HepG2 (cell line): Measurements from ENCODE around the gene RBCK1. TPM values are rescaled to one million over a fixed set of nuclear protein-coding genes. Genes with fewer than 3 reads are reported as not detected.

Source experiments
- ARNT2 ChIP-seq: sonication (generic); formaldehyde crosslinking; IDR thresholded peaks from 2 replicates; pipeline ENCODE4 v1.8.0; 2022; ENCODE audit warnings: mild to moderate bottlenecking, low read depth, missing genetic modification reagents, moderate library complexity
- ATAD3A ChIP-seq: sonication (generic); formaldehyde crosslinking; IDR thresholded peaks from 2 replicates; pipeline ENCODE4 v1.4.0; 2020; ENCODE audit warnings: missing genetic modification reagents
- ELF3 ChIP-seq: IDR thresholded peaks from 2 replicates; pipeline ENCODE4 v1.6.1; 2016; ENCODE audit warnings: missing genetic modification reagents, missing compliant biosample characterization
- HNRNPK ChIP-seq: fragments of 200-400 bp; formaldehyde crosslinking; IDR thresholded peaks from 2 replicates; pipeline ENCODE4 v1.6.1; 2018; ENCODE audit warnings: low read length, low read depth, moderate library complexity, mild to moderate bottlenecking; ENCODE audit not compliant: poor library complexity, severe bottlenecking
- KLF15 ChIP-seq: sonication (generic); formaldehyde crosslinking; IDR thresholded peaks from 2 replicates; pipeline ENCODE4 v1.8.1; 2023; ENCODE audit warnings: borderline replicate concordance, mild to moderate bottlenecking, inconsistent platforms, missing genetic modification reagents, mixed read lengths
- MAZ ChIP-seq, 2 experiments: sonication (generic) in 1 of 2; formaldehyde crosslinking in 1 of 2; IDR thresholded peaks; 2 replicates each; pipeline versions ENCODE4 v1.5.0 to v1.6.1; 2012 to 2020; ENCODE audit warnings: low read depth in 2 of 2, mild to moderate bottlenecking in 2 of 2, borderline replicate concordance in 1 of 2, improper control_type of control experiment in 1 of 2, low read length in 1 of 2, missing genetic modification reagents in 1 of 2, moderate library complexity in 1 of 2
- MLLT10 ChIP-seq: sonication (generic); formaldehyde crosslinking; IDR thresholded peaks from 2 replicates; pipeline ENCODE4 v1.4.0; 2020; ENCODE audit warnings: missing genetic modification reagents
- NR2F1 ChIP-seq, 2 experiments: fragments of 450-650 bp in 1 of 2; formaldehyde crosslinking in 1 of 2; IDR thresholded peaks; 2 replicates each; pipeline versions ENCODE4 v1.5.0 to v1.6.1; 2016 to 2020; ENCODE audit warnings: mild to moderate bottlenecking in 1 of 2, missing compliant biosample characterization in 1 of 2, missing genetic modification reagents in 1 of 2, moderate library complexity in 1 of 2
- RBM39 ChIP-seq: fragments of 200-400 bp; formaldehyde crosslinking; IDR thresholded peaks from one replicate; pipeline ENCODE4 v1.6.1; 2018; ENCODE audit warnings: antibody characterized with exemption, mild to moderate bottlenecking, low read depth, low read length; ENCODE audit not compliant: poor library complexity, severe bottlenecking
- REL ChIP-seq: sonication (generic); formaldehyde crosslinking; conservative IDR thresholded peaks from 2 replicates; pipeline ENCODE4 v1.8.0; 2022; ENCODE audit warnings: mild to moderate bottlenecking, missing genetic modification reagents, moderate library complexity
- RFXANK ChIP-seq: IDR thresholded peaks from 2 replicates; pipeline ENCODE4 v1.6.1; 2016
- SMARCE1 ChIP-seq: fragments of 450-650 bp; IDR thresholded peaks from 2 replicates; pipeline ENCODE4 v1.6.1; 2017; ENCODE audit warnings: borderline replicate concordance
- SNAI1 ChIP-seq: sonication (generic); formaldehyde crosslinking; IDR thresholded peaks from 2 replicates; pipeline ENCODE4 v1.5.0; 2020; ENCODE audit warnings: mild to moderate bottlenecking, missing genetic modification reagents, borderline replicate concordance
- SP5 ChIP-seq: IDR thresholded peaks from 2 replicates; pipeline ENCODE4 v1.6.1; 2016; ENCODE audit warnings: low read depth, borderline replicate concordance
- SRSF1 ChIP-seq: fragments of 200-400 bp; formaldehyde crosslinking; optimal IDR thresholded peaks from 2 replicates; pipeline ENCODE3; 2017; ENCODE audit warnings: mild to moderate bottlenecking, low read depth, low read length, moderate library complexity
- SRSF9 ChIP-seq: fragments of 200-400 bp; formaldehyde crosslinking; IDR thresholded peaks from 2 replicates; pipeline ENCODE4 v1.6.1; 2018; ENCODE audit warnings: borderline replicate concordance, mild to moderate bottlenecking, low read depth, low read length; ENCODE audit not compliant: insufficient read depth, poor library complexity, severe bottlenecking
- THAP11 ChIP-seq: IDR thresholded peaks from 2 replicates; pipeline ENCODE4 v1.6.1; 2016; ENCODE audit warnings: missing biosample characterization, missing genetic modification reagents
- ZNF101 ChIP-seq: sonication (generic); formaldehyde crosslinking; IDR thresholded peaks from 2 replicates; pipeline ENCODE4 v1.4.0; 2020; ENCODE audit warnings: mild to moderate bottlenecking, low read depth, missing genetic modification reagents, borderline replicate concordance
- ZNF124 ChIP-seq: sonication (generic); formaldehyde crosslinking; IDR thresholded peaks from 2 replicates; pipeline ENCODE4 v1.4.0; 2020; ENCODE audit warnings: missing genetic modification reagents
- ZNF230 ChIP-seq: sonication (generic); formaldehyde crosslinking; IDR thresholded peaks from 2 replicates; pipeline ENCODE4 v1.4.0; 2020; ENCODE audit warnings: mild to moderate bottlenecking, missing genetic modification reagents
- ZNF343 ChIP-seq: sonication (generic); formaldehyde crosslinking; IDR thresholded peaks from 2 replicates; pipeline ENCODE4 v1.4.0; 2020; ENCODE audit warnings: mild to moderate bottlenecking, missing genetic modification reagents
- ZNF547 ChIP-seq: sonication (generic); formaldehyde crosslinking; IDR thresholded peaks from 2 replicates; pipeline ENCODE4 v1.5.1; 2020; ENCODE audit warnings: mild to moderate bottlenecking, missing genetic modification reagents
- ZNF567 ChIP-seq: sonication (generic); formaldehyde crosslinking; IDR thresholded peaks from 2 replicates; pipeline ENCODE4 v1.8.1; 2023; ENCODE audit warnings: mild to moderate bottlenecking, missing genetic modification reagents, borderline replicate concordance
- ZSCAN20 ChIP-seq: sonication (generic); formaldehyde crosslinking; IDR thresholded peaks from 2 replicates; pipeline ENCODE4 v1.4.0; 2020; ENCODE audit warnings: missing genetic modification reagents, mild to moderate bottlenecking, borderline replicate concordance
- ZSCAN25 ChIP-seq: sonication (generic); formaldehyde crosslinking; IDR thresholded peaks from 2 replicates; pipeline ENCODE4 v1.8.0; 2022; ENCODE audit warnings: mild to moderate bottlenecking, missing genetic modification reagents
- polyA plus RNA-seq, 8 experiments: library from polyadenylated mRNA; depleted of rRNA in 3 of 8; stranded (reverse) in 7 of 8; unstranded in 1 of 8; fragments of >200 nt; fragmentation: Illumina TruSeq in 4 of 8; extraction: Trizol in 4 of 8; gene quantifications; 2 replicates each; pipeline versions ENCODE4 v1.2.1 to v1.2.3, GENCODE V29; 2011 to 2016; ENCODE audit warnings: low read depth in 4 of 8, missing spikeins in 1 of 8, mixed read lengths in 1 of 8; ENCODE audit not compliant: insufficient read depth in 1 of 8
- total RNA-seq, 5 experiments: library from RNA; depleted of rRNA; stranded (reverse); fragments of >200 nt; fragmentation: Illumina TruSeq; extraction: Trizol; gene quantifications; 2 replicates each; pipeline ENCODE4 v1.2.3, GENCODE V29; 2016; ENCODE audit warnings: low read depth in 1 of 5
- TF ChIP-seq, protein P1 (sequence below): sonication (generic); formaldehyde crosslinking; IDR thresholded peaks from 2 replicates; pipeline ENCODE4 v1.8.0; 2022; ENCODE audit warnings: missing genetic modification reagents, mild to moderate bottlenecking, moderate library complexity, borderline replicate concordance
- TF ChIP-seq, protein P2 (sequence below): sonication (generic); formaldehyde crosslinking; conservative IDR thresholded peaks from 2 replicates; pipeline ENCODE4 v1.4.0; 2020; ENCODE audit warnings: missing genetic modification reagents

The RBCK1 gene
- total and polyA plus RNA-seq, 2 of the 13 experiments (the other 11 are each of a cell fraction or from before 2014, with no cell fraction given) = 149 to 215 TPM

DNA sequence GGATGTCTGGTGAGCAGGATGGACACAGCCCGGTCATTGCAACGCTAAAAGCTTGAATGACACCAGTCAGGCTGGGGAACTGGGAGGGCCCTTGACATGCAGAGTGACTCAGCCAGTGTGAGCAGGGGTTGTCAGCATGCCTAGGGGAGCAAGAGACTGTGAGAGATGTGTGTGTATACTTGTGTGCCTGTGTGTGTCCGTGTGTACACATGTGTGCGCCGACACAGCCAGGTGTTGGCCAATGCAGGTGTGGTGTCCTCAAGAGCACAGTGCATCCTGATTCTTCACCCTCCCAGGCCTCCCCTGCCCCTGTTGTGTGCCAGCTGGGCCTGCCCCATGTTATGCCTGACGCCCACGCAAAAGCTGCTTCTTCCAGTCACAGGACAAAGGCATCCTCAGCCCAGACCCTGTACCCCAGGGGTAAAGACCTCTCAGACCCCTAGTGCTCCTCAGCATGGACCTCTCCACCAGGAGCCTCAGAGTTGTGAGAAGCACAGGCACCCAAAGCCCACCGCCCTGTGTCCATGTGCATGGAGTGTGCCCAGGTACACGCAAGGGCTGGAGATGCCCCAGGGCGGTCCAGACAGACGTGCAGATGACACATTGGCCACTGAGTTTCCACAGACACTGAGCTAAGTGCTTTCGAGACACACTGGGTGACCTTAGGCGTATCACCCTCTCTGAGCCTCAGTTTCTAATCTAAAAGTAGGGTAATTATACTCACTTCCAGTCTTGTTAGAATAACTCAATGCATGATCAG is 44.6 kb upstream of the RBCK1 start (continued):
- TF ChIP-seq, protein P1, sequence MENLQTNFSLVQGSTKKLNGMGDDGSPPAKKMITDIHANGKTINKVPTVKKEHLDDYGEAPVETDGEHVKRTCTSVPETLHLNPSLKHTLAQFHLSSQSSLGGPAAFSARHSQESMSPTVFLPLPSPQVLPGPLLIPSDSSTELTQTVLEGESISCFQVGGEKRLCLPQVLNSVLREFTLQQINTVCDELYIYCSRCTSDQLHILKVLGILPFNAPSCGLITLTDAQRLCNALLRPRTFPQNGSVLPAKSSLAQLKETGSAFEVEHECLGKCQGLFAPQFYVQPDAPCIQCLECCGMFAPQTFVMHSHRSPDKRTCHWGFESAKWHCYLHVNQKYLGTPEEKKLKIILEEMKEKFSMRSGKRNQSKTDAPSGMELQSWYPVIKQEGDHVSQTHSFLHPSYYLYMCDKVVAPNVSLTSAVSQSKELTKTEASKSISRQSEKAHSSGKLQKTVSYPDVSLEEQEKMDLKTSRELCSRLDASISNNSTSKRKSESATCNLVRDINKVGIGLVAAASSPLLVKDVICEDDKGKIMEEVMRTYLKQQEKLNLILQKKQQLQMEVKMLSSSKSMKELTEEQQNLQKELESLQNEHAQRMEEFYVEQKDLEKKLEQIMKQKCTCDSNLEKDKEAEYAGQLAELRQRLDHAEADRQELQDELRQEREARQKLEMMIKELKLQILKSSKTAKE (CRISPR knock-in tag) = no peak
- TF ChIP-seq ZNF567 (CRISPR knock-in tag) = no peak
- no peak for TF ChIP-seq ZSCAN25 (CRISPR knock-in tag)
- TF ChIP-seq SRSF9 = no peak
- no peak for TF ChIP-seq ELF3
- TF ChIP-seq RBM39 = no peak
- no peak for TF ChIP-seq ZNF343
- TF ChIP-seq, protein P2, sequence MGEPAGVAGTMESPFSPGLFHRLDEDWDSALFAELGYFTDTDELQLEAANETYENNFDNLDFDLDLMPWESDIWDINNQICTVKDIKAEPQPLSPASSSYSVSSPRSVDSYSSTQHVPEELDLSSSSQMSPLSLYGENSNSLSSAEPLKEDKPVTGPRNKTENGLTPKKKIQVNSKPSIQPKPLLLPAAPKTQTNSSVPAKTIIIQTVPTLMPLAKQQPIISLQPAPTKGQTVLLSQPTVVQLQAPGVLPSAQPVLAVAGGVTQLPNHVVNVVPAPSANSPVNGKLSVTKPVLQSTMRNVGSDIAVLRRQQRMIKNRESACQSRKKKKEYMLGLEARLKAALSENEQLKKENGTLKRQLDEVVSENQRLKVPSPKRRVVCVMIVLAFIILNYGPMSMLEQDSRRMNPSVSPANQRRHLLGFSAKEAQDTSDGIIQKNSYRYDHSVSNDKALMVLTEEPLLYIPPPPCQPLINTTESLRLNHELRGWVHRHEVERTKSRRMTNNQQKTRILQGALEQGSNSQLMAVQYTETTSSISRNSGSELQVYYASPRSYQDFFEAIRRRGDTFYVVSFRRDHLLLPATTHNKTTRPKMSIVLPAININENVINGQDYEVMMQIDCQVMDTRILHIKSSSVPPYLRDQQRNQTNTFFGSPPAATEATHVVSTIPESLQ (CRISPR knock-in tag) = no peak
- TF ChIP-seq ZNF101 = no peak
- TF ChIP-seq SNAI1 (CRISPR knock-in tag) = no peak
- no peak for TF ChIP-seq THAP11
- peak; percentile 53; the same call in 1 of the 2 replicates for TF ChIP-seq SP5 (CRISPR knock-in tag)
- TF ChIP-seq MLLT10 = no peak
- no peak for TF ChIP-seq KLF15 (CRISPR knock-in tag)
- TF ChIP-seq SMARCE1 = no peak
- TF ChIP-seq ARNT2 (CRISPR knock-in tag) = no peak
- TF ChIP-seq ZNF124 (CRISPR knock-in tag) = no peak
- TF ChIP-seq MAZ (IDR thresholded peaks at IDR 0.05; ENCODE audit: borderline replicate concordance, low read depth, low read length) = no peak
- TF ChIP-seq MAZ (CRISPR knock-in tag; IDR thresholded peaks at IDR 0.05; ENCODE audit: low read depth) = no peak
- TF ChIP-seq SRSF1 = peak; percentile 3
- no peak for TF ChIP-seq NR2F1 (CRISPR knock-in tag; IDR thresholded peaks at IDR 0.05)
- no peak for TF ChIP-seq HNRNPK
- TF ChIP-seq ZNF547 = no peak
- no peak for TF ChIP-seq RFXANK (CRISPR knock-in tag)
- 0 out of 2 replicates have a peak, but pooled peaks have one; percentile 55 for TF ChIP-seq ZNF230 (CRISPR knock-in tag)
- TF ChIP-seq ATAD3A (CRISPR knock-in tag) = no peak
- no peak for TF ChIP-seq ZSCAN20 (CRISPR knock-in tag)
- no peak for TF ChIP-seq REL (CRISPR knock-in tag)
